ENCODE measurements around the gene GAGE12J.

DNA sequence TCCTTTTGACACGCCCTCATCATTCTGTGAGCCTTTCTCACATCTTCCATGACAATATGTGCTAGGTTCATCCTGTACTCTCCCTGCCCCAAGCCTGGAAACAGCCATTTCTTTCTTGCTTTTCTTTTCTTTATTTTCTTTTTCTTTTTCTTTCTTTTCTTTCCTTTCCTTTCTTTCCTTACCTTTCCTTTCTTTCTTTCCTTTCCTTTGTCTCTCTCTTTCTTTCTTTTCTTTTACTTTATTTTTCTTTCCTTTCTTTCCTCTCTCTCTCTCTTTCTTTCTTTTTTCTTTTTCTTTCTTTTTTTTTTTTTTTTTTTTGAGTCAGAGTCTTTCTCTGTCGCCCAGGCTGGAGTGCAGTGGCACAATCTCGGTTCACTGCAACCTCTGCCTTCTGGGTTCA lies 37.6 kb upstream of the GAGE12J start:
- no peak for TF ChIP-seq RAD21 (IDR thresholded peaks at IDR 0.05)
- TF ChIP-seq, protein P1, sequence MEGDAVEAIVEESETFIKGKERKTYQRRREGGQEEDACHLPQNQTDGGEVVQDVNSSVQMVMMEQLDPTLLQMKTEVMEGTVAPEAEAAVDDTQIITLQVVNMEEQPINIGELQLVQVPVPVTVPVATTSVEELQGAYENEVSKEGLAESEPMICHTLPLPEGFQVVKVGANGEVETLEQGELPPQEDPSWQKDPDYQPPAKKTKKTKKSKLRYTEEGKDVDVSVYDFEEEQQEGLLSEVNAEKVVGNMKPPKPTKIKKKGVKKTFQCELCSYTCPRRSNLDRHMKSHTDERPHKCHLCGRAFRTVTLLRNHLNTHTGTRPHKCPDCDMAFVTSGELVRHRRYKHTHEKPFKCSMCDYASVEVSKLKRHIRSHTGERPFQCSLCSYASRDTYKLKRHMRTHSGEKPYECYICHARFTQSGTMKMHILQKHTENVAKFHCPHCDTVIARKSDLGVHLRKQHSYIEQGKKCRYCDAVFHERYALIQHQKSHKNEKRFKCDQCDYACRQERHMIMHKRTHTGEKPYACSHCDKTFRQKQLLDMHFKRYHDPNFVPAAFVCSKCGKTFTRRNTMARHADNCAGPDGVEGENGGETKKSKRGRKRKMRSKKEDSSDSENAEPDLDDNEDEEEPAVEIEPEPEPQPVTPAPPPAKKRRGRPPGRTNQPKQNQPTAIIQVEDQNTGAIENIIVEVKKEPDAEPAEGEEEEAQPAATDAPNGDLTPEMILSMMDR (IDR thresholded peaks at IDR 0.05; ENCODE audit: low read depth, low read length, missing input control) = no peak
- TF ChIP-seq RXRA (IDR thresholded peaks at IDR 0.05) = no peak
- no peak for TF ChIP-seq JUND (IDR thresholded peaks at IDR 0.05)
- TF ChIP-seq NR2F2 (IDR thresholded peaks at IDR 0.05) = no peak
- TF ChIP-seq, protein P2, sequence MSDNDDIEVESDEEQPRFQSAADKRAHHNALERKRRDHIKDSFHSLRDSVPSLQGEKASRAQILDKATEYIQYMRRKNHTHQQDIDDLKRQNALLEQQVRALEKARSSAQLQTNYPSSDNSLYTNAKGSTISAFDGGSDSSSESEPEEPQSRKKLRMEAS (IDR thresholded peaks at IDR 0.05) = no peak

Measured in liver (tissue), 3 donors.